Measurements from ENCODE around the gene TNFSF12.

The TNFSF12 gene

DNA sequence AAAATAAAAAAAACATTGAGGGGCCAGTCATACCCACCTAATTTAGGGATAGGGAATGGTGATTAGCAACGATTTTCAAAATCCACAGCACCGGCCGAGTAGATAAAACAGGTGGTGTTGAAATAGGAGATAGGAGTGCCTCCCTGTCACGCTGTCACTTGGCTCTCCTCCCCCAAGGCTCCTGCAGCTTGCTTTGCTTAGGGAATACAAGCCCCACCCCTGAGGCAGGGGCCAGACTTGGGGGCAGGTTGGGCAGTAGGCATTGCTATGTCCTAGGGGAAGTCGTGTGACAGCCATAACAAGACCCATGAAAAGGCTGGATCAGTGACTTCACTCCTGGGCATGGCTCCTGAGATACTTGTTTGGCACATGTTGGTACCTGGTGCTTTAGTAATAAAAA, 38.9 kb upstream of the TNFSF12 start:
- Histone ChIP-seq H3K9ac (ENCODE audit: insufficient read length) (no peak overlapping the region), H3K4me3 (no peak overlapping the region), H3K27ac (no peak overlapping the region), H3K36me3 (ENCODE audit: insufficient read depth, low read length) (peaks cover 92% of the 10 kb centered on the region), H3K9me3 (ENCODE audit: low read depth, low read length) (no peaks in the 10 kb centered on the region)
- DNase-seq (ENCODE audit: low read depth, low spot score) = no peak
- TF ChIP-seq EZH2 (IDR thresholded peaks at IDR 0.05) = no peak

DNA sequence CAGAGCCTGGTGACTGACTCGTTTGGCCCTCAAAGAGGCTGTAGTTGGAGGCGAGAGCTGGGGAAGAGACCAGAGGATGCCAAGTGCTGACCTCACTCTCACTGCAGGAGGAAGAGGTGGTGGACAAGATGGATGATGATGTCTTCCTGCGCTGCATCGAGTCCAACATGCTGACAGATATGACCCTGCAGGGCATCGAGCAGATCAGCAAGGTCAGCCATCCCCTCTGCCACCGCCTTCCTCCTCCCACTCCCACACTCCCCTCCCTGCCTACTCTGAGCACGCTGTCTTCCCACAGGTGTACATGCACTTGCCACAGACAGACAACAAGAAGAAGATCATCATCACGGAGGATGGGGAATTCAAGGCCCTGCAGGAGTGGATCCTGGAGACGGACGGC, 37.8 kb upstream of the TNFSF12 start:
- H3K4me3 ChIP-seq = no peak overlapping the region
- no peak for DNase-seq (ENCODE audit: low read depth, low spot score)
- no peak overlapping the region for H3K9ac ChIP-seq (ENCODE audit: insufficient read length)
- TF ChIP-seq FOXP2 (optimal IDR thresholded peaks at IDR 0.05; ENCODE audit: control extremely low read depth, extremely low read length, insufficient read depth) (no peak), EZH2 (IDR thresholded peaks at IDR 0.05) (no peak), POLR2AphosphoS5 (IDR thresholded peaks at IDR 0.05; ENCODE audit: borderline replicate concordance, low read depth, low read length) (no peak)
- peaks cover 91% of the 10 kb centered on the region for H3K36me3 ChIP-seq (ENCODE audit: insufficient read depth, low read length)
- no peaks in the 10 kb centered on the region for H3K9me3 ChIP-seq (ENCODE audit: low read depth, low read length)
- H3K27ac ChIP-seq = no peak overlapping the region

DNA sequence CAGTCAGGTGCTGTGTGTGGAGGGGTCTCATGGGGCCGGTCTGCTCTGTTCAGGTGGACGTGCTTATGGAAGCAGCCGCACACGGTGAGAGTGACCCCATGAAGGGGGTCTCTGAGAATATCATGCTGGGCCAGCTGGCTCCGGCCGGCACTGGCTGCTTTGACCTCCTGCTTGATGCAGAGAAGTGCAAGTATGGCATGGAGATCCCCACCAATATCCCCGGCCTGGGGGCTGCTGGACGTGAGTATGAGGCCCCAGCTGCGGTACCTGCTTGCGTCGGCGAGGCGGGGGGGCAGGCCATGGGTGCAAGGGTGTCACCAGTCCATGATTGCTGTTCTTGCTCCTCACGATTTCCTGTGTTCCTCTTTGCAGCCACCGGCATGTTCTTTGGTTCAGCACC, 36.8 kb upstream of the TNFSF12 start:
- Histone ChIP-seq H3K27ac (no peak overlapping the region), H3K36me3 (ENCODE audit: insufficient read depth, low read length) (peaks cover 81% of the 10 kb centered on the region), H3K9me3 (ENCODE audit: low read depth, low read length) (no peaks in the 10 kb centered on the region), H3K9ac (ENCODE audit: insufficient read length) (no peak overlapping the region), H3K4me3 (no peak overlapping the region)
- no peak for TF ChIP-seq POLR2AphosphoS5 (IDR thresholded peaks at IDR 0.05; ENCODE audit: borderline replicate concordance, low read depth, low read length)
- no peak for TF ChIP-seq EZH2 (IDR thresholded peaks at IDR 0.05)
- no peak for TF ChIP-seq FOXP2 (optimal IDR thresholded peaks at IDR 0.05; ENCODE audit: control extremely low read depth, extremely low read length, insufficient read depth)
- DNase-seq (ENCODE audit: low read depth, low spot score) = no peak

DNA sequence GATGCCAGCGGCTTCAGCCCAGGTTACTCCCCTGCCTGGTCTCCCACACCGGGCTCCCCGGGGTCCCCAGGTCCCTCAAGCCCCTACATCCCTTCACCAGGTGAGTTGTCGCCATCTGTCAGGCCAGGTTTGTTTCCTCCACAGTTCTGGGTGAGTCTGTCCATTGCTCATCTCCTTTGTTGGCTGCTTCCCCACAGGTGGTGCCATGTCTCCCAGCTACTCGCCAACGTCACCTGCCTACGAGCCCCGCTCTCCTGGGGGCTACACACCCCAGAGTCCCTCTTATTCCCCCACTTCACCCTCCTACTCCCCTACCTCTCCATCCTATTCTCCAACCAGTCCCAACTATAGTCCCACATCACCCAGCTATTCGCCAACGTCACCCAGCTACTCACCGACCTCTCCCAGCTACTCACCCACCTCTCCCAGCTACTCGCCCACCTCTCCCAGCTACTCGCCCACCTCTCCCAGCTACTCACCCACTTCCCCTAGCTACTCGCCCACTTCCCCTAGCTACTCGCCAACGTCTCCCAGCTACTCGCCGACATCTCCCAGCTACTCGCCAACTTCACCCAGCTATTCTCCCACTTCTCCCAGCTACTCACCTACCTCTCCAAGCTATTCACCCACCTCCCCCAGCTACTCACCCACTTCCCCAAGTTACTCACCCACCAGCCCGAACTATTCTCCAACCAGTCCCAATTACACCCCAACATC, 35.9 kb upstream of the TNFSF12 start:
- H3K27ac ChIP-seq = no peak overlapping the region
- H3K36me3 ChIP-seq (ENCODE audit: insufficient read depth, low read length) = peaks cover 72% of the 10 kb centered on the region
- no peaks in the 10 kb centered on the region for H3K9me3 ChIP-seq (ENCODE audit: low read depth, low read length)
- DNase-seq (ENCODE audit: low read depth, low spot score) = no peak
- TF ChIP-seq FOXP2 (optimal IDR thresholded peaks at IDR 0.05; ENCODE audit: control extremely low read depth, extremely low read length, insufficient read depth) = no peak
- no peak for TF ChIP-seq POLR2AphosphoS5 (IDR thresholded peaks at IDR 0.05; ENCODE audit: borderline replicate concordance, low read depth, low read length)
- no peak overlapping the region for H3K9ac ChIP-seq (ENCODE audit: insufficient read length)
- no peak overlapping the region for H3K4me3 ChIP-seq

DNA sequence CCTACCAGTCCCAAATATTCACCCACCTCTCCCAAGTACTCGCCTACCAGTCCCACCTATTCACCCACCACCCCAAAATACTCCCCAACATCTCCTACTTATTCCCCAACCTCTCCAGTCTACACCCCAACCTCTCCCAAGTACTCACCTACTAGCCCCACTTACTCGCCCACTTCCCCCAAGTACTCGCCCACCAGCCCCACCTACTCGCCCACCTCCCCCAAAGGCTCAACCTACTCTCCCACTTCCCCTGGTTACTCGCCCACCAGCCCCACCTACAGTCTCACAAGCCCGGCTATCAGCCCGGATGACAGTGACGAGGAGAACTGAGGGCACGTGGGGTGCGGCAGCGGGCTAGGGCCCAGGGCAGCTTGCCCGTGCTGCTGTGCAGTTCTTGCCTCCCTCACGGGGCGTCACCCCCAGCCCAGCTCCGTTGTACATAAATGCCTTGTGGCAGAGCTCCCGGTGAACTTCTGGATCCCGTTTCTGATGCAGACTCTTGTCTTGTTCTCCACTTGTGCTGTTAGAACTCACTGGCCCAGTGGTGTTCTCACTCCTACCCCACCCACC, 34.9 kb upstream of the TNFSF12 start:
- Histone ChIP-seq H3K4me3 (no peak overlapping the region), H3K36me3 (ENCODE audit: insufficient read depth, low read length) (peaks cover 62% of the 10 kb centered on the region), H3K9ac (ENCODE audit: insufficient read length) (no peak overlapping the region), H3K27ac (peak overlapping the region; percentile 7; the same call in 1 of the 2 replicates), H3K9me3 (ENCODE audit: low read depth, low read length) (no peaks in the 10 kb centered on the region)
- no peak for DNase-seq (ENCODE audit: low read depth, low spot score)
- TF ChIP-seq POLR2AphosphoS5 (IDR thresholded peaks at IDR 0.05; ENCODE audit: borderline replicate concordance, low read depth, low read length) (no peak), EZH2 (IDR thresholded peaks at IDR 0.05) (no peak), FOXP2 (optimal IDR thresholded peaks at IDR 0.05; ENCODE audit: control extremely low read depth, extremely low read length, insufficient read depth) (no peak)

DNA sequence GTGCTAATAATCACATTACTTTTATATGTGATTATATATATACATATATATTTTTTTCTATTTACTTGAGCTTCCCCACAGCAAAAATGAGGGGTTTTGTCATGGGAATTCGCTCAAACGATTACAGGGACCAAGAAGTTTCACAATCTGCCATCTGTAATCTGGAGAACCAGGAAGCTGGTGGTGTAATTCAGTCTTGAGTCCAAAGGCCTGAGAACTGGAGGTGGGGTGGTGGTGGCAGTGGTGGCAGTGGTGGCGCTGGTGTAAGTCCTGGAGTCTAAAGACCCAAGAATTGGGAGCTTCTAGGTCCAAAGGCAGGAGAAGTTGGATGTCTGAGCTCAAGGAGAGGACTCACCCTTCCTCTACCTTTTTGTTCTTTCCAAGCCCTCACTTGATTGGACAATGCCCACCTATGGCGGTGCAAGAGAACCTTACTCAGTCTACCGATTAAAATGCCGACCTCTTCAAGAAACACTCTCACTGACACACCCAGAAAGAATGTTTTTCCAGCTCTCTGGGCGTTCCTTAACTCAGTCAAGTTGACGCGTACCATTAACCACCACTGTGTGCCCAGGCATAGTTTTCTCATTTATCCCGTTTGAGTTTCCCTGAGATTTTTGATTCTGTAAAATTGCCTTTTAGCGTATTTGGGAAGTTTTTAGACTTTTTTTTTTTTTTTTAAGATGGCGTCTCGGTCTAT, 32.8 kb upstream of the TNFSF12 start:
- H3K9ac ChIP-seq (ENCODE audit: insufficient read length) = no peak overlapping the region
- H3K27ac ChIP-seq = no peak overlapping the region
- no peaks in the 10 kb centered on the region for H3K9me3 ChIP-seq (ENCODE audit: low read depth, low read length)
- no peak for DNase-seq (ENCODE audit: low read depth, low spot score)
- H3K4me3 ChIP-seq = no peak overlapping the region
- no peak for TF ChIP-seq FOXP2 (optimal IDR thresholded peaks at IDR 0.05; ENCODE audit: control extremely low read depth, extremely low read length, insufficient read depth)
- TF ChIP-seq POLR2AphosphoS5 (IDR thresholded peaks at IDR 0.05; ENCODE audit: borderline replicate concordance, low read depth, low read length) = no peak
- no peak for TF ChIP-seq EZH2 (IDR thresholded peaks at IDR 0.05)
- peaks cover 41% of the 10 kb centered on the region for H3K36me3 ChIP-seq (ENCODE audit: insufficient read depth, low read length)

DNA sequence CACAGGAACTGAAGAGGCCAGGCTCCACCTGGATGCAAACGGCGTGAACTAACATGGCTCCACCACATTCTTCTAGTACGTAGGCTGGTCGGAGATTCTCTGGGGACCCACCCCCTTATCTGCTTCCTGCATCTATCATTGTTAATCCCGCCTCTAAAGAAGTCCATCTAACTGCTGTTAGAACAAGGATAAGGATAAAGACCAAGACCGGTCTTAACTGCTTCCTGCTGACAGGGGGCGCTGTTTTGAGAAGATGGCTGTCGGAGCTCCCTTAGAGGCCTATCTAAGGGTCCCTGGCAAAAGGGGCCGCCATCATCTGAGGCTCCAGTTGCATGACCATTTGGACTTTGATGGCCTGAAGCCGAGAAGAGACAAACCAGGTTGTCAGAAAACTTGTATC, 25.8 kb upstream of the TNFSF12 start:
- no peak for DNase-seq (ENCODE audit: low read depth, low spot score)
- Histone ChIP-seq H3K36me3 (ENCODE audit: insufficient read depth, low read length) (no peaks in the 10 kb centered on the region), H3K9ac (ENCODE audit: insufficient read length) (no peak overlapping the region), H3K9me3 (ENCODE audit: low read depth, low read length) (no peaks in the 10 kb centered on the region), H3K27ac (no peak overlapping the region), H3K4me3 (no peak overlapping the region)
- no peak for TF ChIP-seq FOXP2 (optimal IDR thresholded peaks at IDR 0.05; ENCODE audit: control extremely low read depth, extremely low read length, insufficient read depth)
- TF ChIP-seq EZH2 (IDR thresholded peaks at IDR 0.05) = no peak
- no peak for TF ChIP-seq POLR2AphosphoS5 (IDR thresholded peaks at IDR 0.05; ENCODE audit: borderline replicate concordance, low read depth, low read length)

DNA sequence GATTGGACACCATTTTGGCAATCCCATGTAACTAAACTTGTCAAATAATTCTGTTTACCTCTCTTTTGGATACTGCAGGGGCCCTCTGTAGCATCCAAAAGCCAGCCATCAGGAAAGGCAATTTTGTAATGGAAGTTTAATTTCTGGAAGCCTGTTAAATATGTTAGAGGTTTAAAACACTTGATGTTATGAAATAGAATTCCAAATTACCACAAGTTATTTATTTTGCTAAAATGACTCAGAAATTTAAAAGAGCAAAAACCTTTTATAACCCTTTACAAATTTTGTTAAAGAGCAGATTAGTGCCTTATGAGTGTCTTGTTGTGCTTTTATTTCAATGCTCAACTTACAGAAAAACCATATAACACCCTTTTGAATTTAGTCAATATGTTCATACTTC, 20.0 kb upstream of the TNFSF12 start:
- DNase-seq (ENCODE audit: low read depth, low spot score) = no peak
- no peak overlapping the region for H3K27ac ChIP-seq
- TF ChIP-seq EZH2 (IDR thresholded peaks at IDR 0.05) (no peak), POLR2AphosphoS5 (IDR thresholded peaks at IDR 0.05; ENCODE audit: borderline replicate concordance, low read depth, low read length) (no peak), FOXP2 (optimal IDR thresholded peaks at IDR 0.05; ENCODE audit: control extremely low read depth, extremely low read length, insufficient read depth) (no peak)
- H3K4me3 ChIP-seq = no peak overlapping the region
- H3K9me3 ChIP-seq (ENCODE audit: low read depth, low read length) = no peaks in the 10 kb centered on the region
- H3K9ac ChIP-seq (ENCODE audit: insufficient read length) = no peak overlapping the region
- H3K36me3 ChIP-seq (ENCODE audit: insufficient read depth, low read length) = no peaks in the 10 kb centered on the region
